ENCODE measurements around the gene ZNF135.

The ZNF135 gene

DNA sequence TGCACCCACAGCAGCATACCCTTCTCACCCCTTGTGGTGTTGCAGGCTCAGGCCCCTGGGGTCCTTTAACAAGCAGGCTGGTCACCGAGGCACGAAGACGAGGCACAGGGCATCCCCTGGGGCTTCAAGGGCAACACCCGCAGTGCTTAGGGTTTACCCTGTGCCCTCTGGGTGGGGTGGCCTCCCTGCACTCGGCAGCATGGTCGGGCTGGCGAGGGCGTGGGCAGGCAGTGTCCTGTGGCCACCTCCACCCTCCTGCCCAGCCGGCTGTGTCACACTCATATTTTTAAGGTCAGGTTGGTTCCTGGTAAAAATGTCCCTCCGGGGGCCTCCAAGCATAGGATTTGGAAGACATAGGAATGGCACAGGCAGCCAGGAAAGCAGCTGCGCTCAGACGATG is 11.4 kb upstream of the ZNF135 start:
- no peak for DNase-seq

GRCh38 chr19:58052256-58052655 is 6.8 kb upstream of the ZNF135 start:
- DNase-seq = no peak

- DNase-seq = no peak
Measured at GRCh38 chr19:58053480-58054156, 5.5 kb upstream of the ZNF135 start.

DNA sequence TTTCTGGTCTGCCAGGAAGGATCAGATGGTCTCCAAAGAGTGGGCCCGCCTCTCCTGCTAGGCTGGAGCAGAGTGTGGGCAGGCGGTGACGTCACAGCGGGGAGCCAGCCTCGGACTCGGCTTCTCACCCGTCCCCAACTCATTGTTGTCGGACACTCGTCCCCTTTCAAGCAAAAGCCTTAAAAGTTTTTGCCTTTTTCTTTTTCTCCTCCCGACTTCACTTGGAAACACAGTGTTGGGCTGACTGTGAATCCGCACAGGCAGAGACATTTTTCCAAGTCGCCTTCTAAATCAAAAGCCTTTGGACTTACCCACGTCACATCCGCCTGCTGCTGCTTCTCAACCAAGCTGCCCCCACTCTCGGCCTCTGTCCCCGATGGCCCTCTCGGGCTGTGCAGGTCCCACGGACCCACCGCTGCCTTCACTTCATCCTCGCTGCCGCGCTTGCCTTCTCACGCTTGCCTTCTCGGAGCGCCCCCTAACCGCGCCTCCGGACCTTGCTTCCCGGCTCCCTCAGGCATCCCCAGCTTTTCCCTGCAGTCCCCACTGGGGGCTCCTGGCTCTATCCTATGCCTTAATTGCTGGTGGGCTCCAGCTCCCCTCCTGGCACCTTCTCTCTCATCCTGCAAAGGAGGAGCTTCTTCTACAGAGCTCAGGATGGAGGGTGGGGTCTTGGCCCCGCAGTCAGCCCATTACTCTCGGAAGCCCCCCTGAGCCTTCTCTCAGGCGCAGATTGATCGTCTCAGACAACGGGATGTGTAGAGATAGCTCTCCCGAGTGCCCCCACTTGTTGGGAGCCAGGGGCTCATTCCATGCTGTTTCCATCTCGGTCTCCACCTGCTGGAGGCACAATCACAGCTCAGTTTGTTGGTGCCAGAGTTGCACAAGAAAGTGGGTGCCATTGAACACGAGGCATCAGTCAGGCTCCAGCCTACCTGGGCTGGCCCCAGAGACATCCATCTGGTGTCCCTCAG is 3.9 kb upstream of the ZNF135 start:
- DNase-seq = no peak

DNA sequence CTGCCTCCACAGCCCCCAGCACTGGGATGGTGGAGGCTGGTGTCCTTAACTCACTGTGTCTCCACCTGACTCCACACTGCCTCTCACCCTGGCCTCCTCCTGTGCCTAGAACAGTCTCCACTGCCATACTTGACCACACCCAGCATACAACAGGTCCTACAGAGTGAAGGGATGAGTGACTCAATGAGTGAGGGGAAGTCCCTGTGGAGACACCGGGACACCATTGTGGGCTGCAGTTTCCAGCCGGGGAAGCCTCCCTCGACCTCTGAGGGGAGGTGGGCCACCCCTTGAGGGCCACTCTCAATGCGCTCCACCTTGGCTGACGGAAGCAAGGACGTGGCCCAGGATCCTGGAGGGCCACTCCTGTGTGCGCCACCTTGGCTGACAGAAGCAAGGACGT is 2.8 kb upstream of the ZNF135 start:
- no peak for DNase-seq

GRCh38 chr19:58056861-58057260 is 2.2 kb upstream of the ZNF135 start:
- no peak for DNase-seq

DNA sequence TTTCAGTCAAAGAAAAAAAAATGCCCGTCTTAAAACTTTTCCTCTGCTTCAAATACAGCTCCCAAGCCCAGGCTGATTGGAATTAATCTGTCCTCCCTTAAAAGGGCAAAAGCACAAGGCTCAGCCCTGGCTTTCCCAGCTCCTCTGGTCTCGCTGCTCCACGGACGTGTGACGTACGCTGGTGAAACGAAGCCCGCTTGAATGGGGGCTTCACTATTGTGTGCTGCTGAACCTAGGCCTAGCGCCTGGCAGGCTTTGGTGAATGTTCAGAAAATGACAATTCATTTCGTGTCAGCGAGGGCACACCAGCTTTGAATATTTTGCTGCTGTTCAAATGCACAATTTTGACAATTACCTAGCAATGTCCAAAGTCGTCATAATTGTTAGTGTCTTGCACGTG is 615 bp upstream of the ZNF135 start:
- DNase-seq = no peak

- DNase-seq = no peak
Measured at GRCh38 chr19:58059671-58060078, 593 bp downstream of the ZNF135 start.

DNA sequence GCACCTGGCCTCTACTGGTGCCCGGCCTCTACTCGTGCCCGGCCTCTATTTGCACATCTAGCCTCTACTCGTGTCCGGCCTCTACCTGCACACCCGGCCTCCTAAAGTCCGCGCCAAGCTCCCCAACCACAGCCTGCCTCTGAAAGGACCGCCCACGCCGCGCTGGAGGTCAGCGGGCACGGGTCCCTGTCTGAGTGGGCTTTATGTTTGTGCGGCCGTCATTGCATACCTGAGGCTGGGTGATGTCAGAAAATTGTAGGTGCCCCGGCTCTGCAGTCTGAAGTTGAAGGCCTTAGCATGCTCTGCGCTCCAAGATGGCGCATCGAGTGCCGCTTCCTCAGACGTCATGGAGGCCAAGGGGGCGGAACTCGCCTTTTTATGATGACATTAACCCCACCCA is 1.1 kb downstream of the ZNF135 start:
- DNase-seq = no peak

GRCh38 chr19:58063712-58064111 is 4.6 kb downstream of the ZNF135 start:
- no peak for DNase-seq

- DNase-seq = no peak
Measured at GRCh38 chr19:58067240-58067912, 8.3 kb downstream of the ZNF135 start.

DNA sequence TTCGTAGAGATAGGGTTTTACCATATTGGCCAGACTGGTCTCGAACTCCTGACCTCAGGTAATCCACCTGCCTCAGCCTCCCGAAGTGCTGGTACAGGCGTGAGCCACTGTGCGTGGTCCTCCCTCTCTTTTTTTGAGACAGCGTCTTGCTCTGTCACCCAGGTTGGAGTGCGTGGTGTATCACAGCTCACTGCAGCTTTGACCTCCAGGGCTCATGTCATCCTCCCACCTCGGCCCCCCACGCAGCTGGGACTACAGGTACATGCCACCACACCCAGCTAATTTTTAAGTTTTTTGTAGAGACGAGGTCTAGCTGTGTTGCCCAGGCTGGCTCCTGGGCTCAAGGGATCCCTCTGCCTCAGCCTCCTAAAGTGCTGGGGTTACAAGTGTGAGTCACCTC is 20.7 kb downstream of the ZNF135 start:
- DNase-seq = no peak

- no peak for DNase-seq
Measured at GRCh38 chr19:58083021-58083420, 23.9 kb downstream of the ZNF135 start.

DNA sequence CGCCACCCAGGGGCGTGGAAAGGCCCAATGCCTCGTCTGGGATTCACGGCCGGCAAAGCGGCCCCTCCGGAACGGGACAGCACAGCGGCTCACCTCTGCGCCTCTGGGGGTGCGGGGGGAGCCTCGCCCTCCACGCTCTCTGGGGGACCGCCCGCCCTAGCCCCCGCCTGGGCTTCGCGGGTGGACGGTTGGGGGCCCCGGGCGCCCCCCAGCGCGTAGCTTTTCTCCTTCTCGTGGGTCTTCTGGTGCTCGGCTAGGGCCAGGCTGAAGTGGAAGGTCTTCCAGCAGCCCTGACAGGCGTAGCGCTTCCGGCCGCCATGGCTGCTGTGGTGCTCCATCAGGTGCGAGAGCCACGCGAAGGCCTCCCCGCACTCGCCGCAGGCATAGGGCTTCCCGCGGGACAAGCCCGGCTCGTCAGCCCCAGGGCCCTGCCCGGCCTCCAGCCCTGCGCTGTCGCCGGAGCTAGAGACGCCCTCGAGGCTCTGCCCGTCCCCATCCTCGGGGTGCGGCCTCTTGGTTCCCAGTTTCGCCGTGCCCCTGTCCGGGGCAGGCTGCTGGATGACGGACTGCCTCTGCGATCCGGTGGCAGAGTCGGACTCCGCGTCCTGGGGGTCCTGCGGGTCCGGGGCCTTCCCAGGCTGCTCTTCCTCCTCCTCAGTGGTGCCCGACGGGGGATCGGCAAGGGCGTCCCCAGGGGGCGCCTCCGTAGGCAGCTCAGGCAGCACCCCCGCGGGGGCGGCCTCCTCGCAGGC is 25.7 kb downstream of the ZNF135 start:
- no peak for DNase-seq

DNA sequence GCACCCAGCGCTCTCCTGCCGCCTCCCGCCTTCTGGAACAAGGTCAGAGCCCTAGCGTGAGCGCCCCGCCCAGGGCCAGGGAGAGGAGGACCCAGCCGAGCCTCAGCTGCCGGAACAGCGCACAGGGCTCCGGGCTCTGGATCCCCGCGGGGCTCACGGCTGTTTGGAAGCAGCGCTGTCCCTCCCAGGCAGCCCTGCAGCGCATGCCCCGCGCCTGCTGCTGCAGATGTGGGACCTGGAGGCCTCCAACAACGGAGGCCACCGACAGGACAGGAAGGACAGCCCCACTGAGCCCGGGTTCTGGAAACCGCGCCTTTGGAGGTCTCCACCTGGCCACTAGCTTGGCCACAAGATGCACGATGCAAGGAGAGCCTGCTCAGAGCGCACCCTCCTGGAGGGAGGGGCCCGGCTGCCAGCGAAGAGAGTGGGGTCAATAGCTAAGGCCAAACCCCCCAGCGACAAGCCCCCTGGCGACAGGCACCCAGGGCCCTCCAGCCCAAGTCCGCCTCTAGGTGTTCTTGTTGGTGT is 26.3 kb downstream of the ZNF135 start:
- no peak for DNase-seq

DNA sequence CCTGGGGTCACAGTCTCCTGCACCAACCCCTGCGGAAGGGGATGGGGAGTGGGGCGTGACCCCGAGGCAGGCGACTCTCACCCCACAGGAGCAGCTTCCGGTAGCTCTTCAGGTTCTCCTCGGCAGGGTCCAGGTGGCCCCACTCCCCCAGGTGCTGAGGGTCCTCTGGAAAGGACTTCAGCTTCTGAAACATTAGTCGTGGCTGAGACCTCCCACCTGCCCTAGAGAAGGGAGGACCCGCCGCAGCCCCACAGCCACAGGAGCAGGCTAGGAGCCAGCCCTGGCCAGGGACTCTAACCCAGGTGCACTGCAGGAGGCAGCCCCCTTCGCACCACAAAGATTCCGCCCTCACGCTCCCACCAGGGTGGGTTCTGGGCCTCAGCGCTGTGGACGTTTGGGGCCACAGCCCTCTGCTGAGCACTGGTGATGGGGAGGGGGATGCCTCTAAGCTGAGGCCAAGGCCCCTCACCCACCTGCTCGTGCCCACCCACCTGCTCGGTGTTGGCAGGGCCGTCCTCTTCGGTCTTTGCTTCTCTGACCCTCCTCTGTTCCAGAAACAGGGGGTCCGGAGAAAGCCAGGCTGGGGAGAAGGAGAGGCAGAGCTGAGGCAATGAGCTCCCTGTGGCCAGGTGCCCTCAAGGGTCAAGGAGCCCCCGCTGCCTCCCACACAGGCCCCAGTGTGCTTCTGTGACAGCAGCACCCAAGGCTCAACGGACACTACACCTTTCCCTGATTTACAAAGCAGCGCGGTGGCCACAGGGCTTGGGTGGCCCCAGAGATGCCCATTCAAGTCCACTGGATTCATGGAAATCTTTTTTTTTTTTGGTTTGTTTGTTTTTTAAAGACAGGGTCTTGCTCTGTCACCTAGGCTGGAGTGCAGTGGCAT is 28.0 kb downstream of the ZNF135 start:
- no peak for DNase-seq

GRCh38 chr19:58088521-58089052 is 29.5 kb downstream of the ZNF135 start:
- DNase-seq = no peak

DNA sequence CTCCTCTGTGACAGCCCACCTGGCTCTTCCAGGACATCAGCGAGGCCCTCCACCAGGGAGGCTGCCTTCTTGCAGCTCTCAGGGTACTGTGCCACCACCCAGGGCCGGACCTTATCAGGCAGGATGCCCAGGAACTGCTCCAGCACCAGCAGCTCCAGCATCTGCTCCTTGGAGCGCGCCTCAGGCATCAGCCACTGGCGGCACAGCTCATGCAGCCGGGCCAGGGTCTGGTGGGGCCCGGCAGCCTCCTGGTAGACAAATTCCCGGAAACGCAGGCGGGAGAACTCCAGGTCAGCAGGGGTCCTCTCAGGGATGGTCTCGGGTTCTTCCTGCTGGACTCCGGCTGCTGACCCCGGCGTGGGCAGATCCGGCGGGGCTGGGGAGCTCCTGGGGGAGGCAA is 30.8 kb downstream of the ZNF135 start:
- no peak for DNase-seq

GRCh38 chr19:58091251-58091995 is 32.3 kb downstream of the ZNF135 start:
- no peak for DNase-seq

DNA sequence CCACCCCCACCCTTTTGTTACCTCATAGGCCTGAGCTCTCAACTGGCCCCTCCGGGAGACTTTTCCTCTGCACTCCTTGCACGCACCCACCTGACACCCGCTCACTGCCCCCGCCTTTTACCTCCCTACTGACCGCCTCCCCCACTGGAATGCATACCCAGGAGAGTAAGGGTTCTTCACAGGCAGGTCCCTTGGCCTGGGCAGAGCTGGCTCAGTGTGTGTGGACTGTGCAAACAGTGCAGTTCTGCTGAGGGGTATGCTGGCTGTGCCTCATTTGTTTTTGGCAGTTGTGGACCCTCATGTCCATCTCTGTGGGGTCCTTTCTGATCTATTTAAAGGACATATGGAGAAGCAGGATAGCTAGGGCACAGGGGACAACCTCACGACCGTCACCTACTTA is 34.0 kb downstream of the ZNF135 start:
- no peak for DNase-seq

- no peak for DNase-seq
Measured at GRCh38 chr19:58095328-58095727, 36.2 kb downstream of the ZNF135 start.
